Left colon (tissue), 2 donors: ENCODE data around the gene NUP107. TPM values are rescaled to one million over a fixed set of nuclear protein-coding genes. Genes with fewer than 3 reads are reported as not detected.
A peak's percentile ranks its signal among the peaks of the same experiment; 100 is the strongest.

Source experiments
- ATAC-seq: fragments of 200-7000 bp; cut with Tn5 transposase; one replicate; pipeline ENCODE4 v1.9.1; 2020; ENCODE audit warnings: mild to moderate bottlenecking, moderate library complexity
- DNase-seq, 2 donors: peaks; one replicate each; pipeline ENCODE4 v3.0.0-alpha.2; 2020
- intact Hi-C, 2 donors: fragments of 100-400 bp; cut with DNase I in 1 of 2; cut with micrococcal nuclease in 1 of 2; formaldehyde crosslinking; loops; one replicate each; pipeline versions ENCODE4 v1.11.2 to v1.14.0; 2022; cut with DNase I, micrococcal nuclease
- total RNA-seq, 2 donors: library from RNA; stranded (reverse); fragmentation: NEBNext Ultra II Directional; extraction: Animal tissue kit (Norgen Biotek cat#: 25700); gene quantifications; one replicate each; pipeline ENCODE4 v1.2.1, GENCODE V29; 2021
- donor health status: DM: no; HTN: no; CAD: no.
- donor health status: DM: yes; HTN: yes; CAD: no.

Gene NUP107
- total RNA-seq, 2 donors from 2014 or later: 23.2 to 25.8 TPM

GRCh38 chr12:68767191-68767590, 80.4 kb downstream of the NUP107 start:
- intact Hi-C loops: no loop called here
- no peak for ATAC-seq
- DNase-seq: no peak

GRCh38 chr12:68768431-68768939, 81.7 kb downstream of the NUP107 start:
- intact Hi-C loops: no loop called here
- ATAC-seq: no peak
- no peak for DNase-seq

GRCh38 chr12:68769941-68770340, 83.2 kb downstream of the NUP107 start:
- DNase-seq (no peak), ATAC-seq (no peak)
- intact Hi-C loops: no loop called here

- DNase-seq: no peak
- ATAC-seq: no peak
- intact Hi-C loops: no loop called here
Measured at GRCh38 chr12:68771223-68771925, 84.6 kb downstream of the NUP107 start.

- ATAC-seq (no peak), DNase-seq (peak in 1 of 2 donors; percentile 13)
- intact Hi-C loops: no loop called here
Measured at GRCh38 chr12:68772714-68773113, 85.9 kb downstream of the NUP107 start.

GRCh38 chr12:68773582-68773981, 86.8 kb downstream of the NUP107 start:
- DNase-seq (no peak), ATAC-seq (no peak)
- intact Hi-C loops: no loop called here

- DNase-seq (no peak), ATAC-seq (no peak)
- intact Hi-C loops: no loop called here
Measured at GRCh38 chr12:68775121-68775630, 88.4 kb downstream of the NUP107 start.

- no peak for ATAC-seq
- DNase-seq: no peak
- intact Hi-C loops: no loop called here
Measured at GRCh38 chr12:68776976-68777610, 90.3 kb downstream of the NUP107 start.

- DNase-seq (no peak), ATAC-seq (no peak)
- intact Hi-C loops: no loop called here
Measured at GRCh38 chr12:68779280-68779679, 92.5 kb downstream of the NUP107 start.

GRCh38 chr12:68780731-68781130, 94.0 kb downstream of the NUP107 start:
- intact Hi-C loops: no loop called here
- no peak for DNase-seq
- no peak for ATAC-seq

GRCh38 chr12:68781728-68782127, 95.0 kb downstream of the NUP107 start:
- DNase-seq (no peak), ATAC-seq (no peak)
- intact Hi-C loops: no loop called here

- DNase-seq (no peak), ATAC-seq (no peak)
- intact Hi-C loops: no loop called here
Measured at GRCh38 chr12:68784015-68784414, 97.2 kb downstream of the NUP107 start.

GRCh38 chr12:68785358-68785757, 98.6 kb downstream of the NUP107 start:
- ATAC-seq (no peak), DNase-seq (no peak)
- intact Hi-C loops: no loop called here

GRCh38 chr12:68785823-68786222, 99.0 kb downstream of the NUP107 start:
- no peak for ATAC-seq
- intact Hi-C loops: no loop called here
- DNase-seq: no peak

- intact Hi-C loops: no loop called here
- DNase-seq (no peak), ATAC-seq (peak; percentile 69)
Measured at GRCh38 chr12:68786929-68787328, 100.2 kb downstream of the NUP107 start.

GRCh38 chr12:68788554-68789143, 101.9 kb downstream of the NUP107 start:
- no peak for DNase-seq
- intact Hi-C loops: no loop called here
- no peak for ATAC-seq

GRCh38 chr12:68789144-68789878, 102.5 kb downstream of the NUP107 start:
- ATAC-seq (peak; percentile 52), DNase-seq (no peak)
- intact Hi-C loops: no loop called here

- ATAC-seq (no peak), DNase-seq (no peak)
- intact Hi-C loops: no loop called here
Measured at GRCh38 chr12:68790081-68790951, 103.5 kb downstream of the NUP107 start.

- DNase-seq (no peak), ATAC-seq (no peak)
- intact Hi-C loops: no loop called here
Measured at GRCh38 chr12:68790952-68791234, 104.1 kb downstream of the NUP107 start.
